HG03457 (cell line): Measurements from ENCODE around the gene CNTRL.
"Not testable (repeated sequence)": the region's sequence is repeated elsewhere in the genome, so short reads cannot be mapped to it uniquely, and the experiment has no call there.

ENCODE experiments used
- ATAC-seq: cut with Tn5 transposase; IDR thresholded peaks from one replicate; pipeline ENCODE4 v1.9.1; 2021; ENCODE audit warnings: moderate number of reproducible peaks; ENCODE audit not compliant: unreplicated experiment

The CNTRL gene, protein sequence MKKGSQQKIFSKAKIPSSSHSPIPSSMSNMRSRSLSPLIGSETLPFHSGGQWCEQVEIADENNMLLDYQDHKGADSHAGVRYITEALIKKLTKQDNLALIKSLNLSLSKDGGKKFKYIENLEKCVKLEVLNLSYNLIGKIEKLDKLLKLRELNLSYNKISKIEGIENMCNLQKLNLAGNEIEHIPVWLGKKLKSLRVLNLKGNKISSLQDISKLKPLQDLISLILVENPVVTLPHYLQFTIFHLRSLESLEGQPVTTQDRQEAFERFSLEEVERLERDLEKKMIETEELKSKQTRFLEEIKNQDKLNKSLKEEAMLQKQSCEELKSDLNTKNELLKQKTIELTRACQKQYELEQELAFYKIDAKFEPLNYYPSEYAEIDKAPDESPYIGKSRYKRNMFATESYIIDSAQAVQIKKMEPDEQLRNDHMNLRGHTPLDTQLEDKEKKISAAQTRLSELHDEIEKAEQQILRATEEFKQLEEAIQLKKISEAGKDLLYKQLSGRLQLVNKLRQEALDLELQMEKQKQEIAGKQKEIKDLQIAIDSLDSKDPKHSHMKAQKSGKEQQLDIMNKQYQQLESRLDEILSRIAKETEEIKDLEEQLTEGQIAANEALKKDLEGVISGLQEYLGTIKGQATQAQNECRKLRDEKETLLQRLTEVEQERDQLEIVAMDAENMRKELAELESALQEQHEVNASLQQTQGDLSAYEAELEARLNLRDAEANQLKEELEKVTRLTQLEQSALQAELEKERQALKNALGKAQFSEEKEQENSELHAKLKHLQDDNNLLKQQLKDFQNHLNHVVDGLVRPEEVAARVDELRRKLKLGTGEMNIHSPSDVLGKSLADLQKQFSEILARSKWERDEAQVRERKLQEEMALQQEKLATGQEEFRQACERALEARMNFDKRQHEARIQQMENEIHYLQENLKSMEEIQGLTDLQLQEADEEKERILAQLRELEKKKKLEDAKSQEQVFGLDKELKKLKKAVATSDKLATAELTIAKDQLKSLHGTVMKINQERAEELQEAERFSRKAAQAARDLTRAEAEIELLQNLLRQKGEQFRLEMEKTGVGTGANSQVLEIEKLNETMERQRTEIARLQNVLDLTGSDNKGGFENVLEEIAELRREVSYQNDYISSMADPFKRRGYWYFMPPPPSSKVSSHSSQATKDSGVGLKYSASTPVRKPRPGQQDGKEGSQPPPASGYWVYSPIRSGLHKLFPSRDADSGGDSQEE (N-terminal part only)

DNA sequence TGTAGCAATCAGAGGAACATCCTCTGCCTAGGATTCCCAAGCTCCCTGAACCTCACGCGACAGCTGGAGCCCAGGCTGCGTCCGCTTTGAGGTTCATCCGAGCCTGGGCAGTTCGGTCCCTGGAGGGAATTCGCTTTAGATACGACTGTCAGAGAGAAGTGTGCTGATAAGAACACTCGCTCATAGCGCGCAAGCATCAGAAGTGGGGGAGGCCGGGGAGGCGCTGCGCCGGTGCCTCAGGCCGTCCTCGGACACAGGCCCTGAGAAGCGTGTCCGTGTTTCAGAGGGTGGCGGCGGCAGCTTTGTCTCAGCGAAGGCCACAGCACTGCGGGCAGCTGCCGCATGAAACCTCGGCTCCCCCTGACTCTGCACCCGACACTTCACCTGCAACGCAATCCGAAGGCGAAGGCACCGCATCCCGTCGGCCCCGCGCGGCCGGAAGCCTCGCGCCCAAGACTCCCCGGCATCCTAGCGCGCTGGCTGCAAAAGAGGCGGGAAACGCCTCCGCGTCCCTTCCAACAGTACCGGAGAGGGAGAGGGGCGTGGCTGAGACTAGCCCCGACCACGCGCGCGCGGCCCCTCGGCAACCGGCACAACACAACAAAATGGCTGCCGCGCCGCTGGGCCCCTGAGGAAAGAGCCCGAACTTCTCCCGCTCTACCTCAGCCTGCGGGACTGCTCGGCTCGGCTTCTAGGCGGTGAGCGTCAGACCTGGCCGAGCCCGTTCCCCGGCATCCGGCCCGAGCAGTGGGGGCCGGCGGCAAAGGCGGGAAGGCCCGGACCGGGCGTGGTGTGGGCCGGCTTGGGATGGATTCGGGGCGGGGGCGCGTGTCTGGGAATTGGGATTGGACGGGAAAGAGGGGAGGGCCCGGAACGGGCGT lies at the start of gene CNTRL:
TSS of gene CNTRL (plus strand) at position 586 of the 881 bp plus-strand sequence. CDS start 13,372 bp downstream, outside the sequence.
- peak; percentile 46 for ATAC-seq

DNA sequence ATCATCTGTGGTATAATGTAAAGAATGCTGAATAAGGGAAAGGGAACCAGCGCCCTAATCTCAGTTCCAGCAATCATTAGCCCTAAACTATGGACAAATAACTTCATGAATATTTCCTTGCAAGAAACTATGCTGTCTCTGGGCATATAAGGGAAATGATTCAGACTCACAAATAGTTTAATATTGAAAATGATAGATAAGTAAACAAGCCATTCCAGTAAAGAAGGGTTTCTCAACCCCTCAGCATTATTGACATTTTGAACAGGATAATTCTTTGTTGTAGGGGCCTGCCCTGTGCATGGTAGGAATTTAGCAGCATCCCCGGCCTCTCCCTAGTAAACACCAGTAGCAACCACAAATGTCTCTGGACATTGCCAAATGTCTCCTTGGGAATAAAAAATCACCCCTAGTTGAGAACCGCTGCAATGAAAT lies 48.5 kb upstream of the CNTRL start:
- ATAC-seq: no peak

DNA sequence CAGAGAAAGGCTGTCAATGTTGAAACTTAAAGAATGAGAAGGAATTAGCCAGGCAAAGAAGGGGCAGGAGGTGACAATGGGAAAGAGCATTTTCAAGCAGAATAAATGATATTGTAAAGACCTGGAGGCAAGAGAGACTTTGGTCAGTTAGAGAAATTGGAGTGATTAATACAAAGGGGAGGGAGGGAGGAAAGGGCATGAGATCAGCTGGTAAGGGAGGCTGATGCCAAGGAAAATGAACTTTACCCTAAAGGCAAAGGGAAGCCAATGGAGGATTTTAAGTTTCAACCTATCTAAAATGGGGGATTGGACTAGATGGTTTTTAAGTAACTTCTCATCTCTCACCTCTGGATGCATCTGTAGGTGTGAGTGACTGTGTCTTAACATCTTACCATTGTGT lies 48.0 kb upstream of the CNTRL start:
- ATAC-seq: no peak

DNA sequence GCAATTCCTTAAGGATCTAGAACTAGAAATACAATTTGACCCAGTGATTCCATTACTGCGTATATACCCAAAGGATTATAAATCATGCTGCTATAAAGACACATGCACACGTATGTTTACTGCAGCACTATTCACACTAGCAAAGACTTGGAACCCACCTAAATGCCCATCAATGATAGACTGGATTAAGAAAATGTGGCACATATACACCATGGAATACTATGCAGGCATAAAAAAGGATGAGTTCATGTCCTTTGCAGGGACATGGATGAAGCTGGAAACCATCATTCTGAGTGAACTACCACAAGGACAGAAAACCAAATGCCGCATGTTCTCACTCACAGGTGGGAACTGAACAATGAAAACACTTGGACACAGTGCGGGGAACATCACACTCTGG lies 46.5 kb upstream of the CNTRL start:
- not testable (repeated sequence) for ATAC-seq

DNA sequence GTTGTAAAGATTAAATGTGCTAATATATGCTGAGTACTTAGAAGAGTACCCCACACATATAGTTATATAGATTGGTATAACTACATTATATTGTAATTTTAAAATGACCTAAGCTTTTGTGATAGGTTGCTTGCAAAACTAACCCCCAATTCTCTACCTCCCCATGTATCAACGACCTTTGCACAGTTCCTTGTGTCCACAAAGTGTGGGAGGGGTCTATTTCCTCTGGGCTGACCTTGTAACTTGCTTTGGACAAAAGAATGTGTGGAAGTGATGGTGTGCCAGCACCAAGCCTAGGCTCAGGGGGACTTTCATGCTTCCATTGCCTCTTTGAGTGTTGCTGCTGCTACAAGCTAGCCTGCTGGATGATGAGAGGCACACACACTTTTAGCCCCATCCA lies 45.3 kb upstream of the CNTRL start:
- ATAC-seq: no peak

DNA sequence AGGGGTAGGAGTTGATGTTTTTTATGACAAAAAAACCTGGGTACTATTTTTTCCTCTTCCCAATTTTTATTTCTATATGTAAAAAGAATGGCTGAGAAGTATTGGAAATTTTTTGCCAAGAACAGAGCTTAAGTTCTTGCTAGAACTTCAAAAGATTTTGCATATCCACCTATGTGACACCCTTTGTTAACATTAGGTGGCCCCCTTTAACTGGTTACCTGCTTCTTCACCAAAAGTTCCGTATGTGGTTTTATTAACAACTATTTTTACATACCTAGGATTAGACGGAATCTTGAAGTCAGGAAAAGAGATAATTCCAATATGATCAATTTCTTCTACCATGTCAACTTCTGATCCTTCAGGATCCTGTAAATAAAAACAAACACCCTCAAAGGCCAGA lies 40.2 kb upstream of the CNTRL start:
- no peak for ATAC-seq

DNA sequence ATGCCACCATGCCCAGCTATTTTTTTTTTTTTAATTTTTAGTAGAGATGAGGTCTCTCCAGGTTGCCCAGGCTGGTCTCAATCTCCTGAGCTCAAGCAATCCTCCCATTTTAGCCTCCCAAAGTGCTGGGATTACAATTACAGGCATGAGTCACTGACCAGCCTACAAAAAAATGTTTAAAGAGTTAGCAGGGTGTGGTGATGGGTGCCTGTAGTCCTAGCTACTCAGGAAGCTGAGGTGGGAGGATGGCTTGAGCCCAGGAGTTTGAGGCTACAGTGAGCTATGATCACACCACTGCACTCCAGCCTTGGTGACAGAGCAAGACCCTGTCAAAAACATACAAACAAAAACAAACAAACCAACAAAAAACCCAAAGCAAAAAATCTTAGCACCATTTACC lies 39.0 kb upstream of the CNTRL start:
- ATAC-seq: not testable (repeated sequence)

DNA sequence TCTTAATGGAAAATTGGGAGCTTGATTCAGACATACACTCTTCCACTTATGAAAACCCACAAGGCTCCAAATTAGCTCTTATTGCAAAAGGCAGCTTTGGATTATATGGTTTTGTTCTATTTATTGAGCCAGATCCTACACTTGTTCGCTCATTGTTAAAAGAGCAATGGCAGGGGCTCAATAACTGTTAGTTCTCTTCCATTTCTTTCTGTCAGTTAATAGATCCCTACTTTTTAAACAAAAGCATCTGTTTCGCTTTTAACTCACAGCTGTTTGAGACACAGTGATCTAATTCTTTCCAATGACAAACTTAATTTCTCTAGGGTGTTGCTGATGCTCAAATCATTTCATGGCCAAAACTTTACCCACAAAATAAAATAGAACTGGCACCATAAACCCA lies 36.4 kb upstream of the CNTRL start:
- ATAC-seq: no peak

DNA sequence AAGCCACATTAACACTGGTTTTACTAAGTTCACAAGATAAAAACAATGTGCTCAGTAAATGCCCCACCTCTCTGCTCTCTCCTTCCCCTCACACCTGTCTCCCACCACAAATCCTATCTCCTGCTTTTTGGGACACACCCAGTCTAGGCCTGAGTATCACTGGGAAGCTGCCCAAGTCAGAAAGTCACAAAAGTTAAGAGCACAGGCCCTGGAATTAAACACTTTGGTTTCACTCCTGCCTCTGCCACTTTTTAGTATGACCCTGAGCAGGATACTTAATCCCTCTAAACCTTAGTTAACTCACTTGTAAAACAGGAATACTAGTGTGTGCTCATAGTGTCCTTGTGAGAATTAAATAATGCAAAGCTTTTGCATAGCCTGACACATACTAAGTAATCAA lies 36.0 kb upstream of the CNTRL start:
- no peak for ATAC-seq

DNA sequence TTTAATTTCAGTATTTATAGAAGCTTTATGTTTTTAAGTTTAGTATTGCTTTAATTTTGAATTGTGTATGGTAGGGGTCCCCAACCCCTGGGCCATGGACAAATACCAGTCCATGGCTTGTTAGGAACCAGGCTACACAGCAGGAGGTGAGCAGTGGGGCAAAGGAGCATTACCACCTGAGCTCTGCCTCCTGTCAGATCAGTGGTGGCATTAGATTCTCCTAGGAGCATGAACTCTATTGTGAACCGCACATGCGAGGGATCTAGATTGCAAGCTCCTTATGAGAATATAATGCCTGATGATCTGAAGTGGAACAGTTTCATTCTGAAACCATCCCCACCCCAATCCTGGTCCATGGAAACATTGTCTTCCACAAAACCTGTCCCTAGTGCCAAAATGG lies 26.6 kb upstream of the CNTRL start:
- ATAC-seq: no peak

DNA sequence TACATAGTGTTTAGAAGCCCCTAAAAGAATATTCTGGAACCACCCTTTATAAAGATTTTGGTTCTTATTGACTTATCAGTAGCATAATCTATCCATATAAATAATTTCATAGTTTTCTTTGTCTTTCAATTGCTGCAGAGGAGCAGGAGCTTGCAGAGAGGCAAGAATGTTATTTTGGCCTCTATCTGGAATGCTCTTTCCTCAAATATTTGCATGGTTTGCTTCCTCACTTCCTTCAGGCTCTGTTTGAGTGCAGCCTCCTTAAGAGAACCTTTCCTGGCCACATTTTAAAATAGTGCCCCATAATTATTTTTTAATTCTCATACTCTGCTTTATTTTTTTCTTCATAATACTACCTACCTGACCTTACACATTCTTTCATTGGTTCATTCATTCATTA lies 26.1 kb upstream of the CNTRL start:
- no peak for ATAC-seq

DNA sequence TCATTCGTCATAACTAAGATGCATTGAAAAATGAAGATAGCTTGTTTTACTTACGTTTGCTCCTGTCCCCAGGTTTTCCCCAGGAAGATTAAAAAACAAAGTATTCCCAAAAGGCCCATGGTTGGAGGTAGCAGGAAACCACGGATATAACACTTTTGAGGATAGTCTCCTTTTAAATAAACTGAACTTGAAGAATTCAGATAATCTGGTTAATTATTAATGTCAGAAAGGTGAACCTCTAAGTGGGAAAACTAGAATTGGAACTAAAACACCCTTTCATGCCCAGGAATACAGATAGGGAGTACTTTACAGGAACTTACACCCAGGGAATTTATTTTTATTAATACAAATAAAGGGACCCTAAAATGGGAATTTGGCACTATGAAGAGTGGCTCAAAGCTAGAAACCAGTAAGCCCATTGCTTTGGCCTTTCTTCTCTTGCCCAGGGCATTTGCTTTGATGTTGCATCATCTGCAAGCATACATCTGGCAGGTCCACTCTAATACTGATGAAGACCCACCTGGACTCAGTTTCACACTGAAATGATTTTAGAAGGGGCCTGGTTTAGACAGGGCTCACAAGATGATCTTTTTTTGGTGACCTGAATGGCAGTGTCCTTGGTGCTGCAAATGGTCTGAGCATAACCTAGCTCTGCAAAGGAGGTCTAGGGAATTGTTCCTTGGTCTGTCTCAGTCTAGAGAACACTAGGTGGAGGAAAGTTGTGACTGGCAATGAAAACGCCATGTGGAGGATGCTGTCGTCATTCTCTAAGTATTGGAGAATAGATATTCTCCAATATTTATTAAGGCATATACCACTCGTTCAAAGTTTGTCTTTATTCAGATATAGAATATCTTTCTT lies 24.4 kb upstream of the CNTRL start, which contains the start of gene C5:
TSS of gene C5 (minus strand) at position 148 of the 861 bp plus-strand sequence. CDS start at position 119, 29 bp downstream.
- ATAC-seq: no peak

DNA sequence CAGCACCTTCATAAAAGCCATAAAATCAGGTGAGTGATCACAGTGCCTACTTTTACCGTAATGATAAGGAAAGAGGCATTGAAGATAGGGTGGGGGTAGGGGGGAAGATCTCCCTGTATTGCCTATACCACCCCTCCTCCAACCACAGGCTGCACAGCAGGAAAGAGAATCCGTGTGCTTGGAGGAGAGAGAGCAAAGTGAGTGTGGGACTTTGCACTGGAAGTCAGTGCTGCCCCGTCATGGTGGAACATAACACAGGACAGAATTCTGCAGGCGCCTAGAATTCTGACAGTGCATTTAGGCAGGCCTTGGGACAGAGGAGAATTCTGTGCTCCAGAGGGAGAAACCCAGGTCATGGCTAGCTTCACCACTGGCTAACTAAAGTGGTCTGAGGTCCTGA lies 21.2 kb upstream of the CNTRL start:
- ATAC-seq: no peak

DNA sequence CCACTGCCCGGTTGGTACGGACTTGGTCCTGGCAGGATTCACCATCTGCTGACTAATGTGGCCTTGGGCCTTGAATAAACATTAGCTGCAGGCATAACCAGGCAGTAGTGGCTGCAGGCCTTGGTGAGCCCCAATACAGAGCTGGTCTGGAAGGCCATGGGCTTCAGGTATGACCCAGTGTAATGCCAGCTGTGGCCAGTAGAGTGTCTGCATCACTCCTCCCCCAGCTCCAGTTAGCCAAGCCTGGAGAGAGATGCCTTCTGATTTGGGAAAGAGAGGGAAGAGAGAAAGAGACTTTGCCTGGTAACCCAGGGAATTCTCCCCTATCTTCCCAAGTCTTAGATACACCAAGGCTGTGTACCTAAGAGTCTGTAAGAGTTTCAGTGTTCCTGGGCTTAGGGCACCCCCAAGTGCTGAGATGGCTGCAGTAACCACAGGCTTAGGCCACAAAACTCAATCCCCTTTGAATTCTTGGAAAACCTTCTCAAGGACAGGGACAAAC lies 19.1 kb upstream of the CNTRL start:
- ATAC-seq: no peak

DNA sequence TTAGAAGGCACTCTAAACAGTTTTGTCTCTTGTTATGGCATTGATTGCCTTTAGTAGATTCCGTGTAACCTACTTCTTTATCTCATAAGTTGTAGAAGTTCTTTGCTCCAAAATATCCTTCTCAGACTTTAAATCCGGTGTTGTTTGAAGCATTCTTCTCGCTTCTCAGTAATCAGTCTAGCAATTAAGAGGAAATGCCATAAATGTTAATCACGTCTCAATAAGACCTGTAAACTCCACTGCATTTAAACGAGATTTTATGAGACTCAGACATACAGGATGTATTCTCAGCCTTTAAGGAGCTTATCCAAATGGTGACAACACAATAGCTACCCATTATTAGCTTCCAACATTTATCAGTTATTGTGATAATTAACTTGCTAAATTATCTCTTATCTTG lies 16.9 kb upstream of the CNTRL start:
- no peak for ATAC-seq

DNA sequence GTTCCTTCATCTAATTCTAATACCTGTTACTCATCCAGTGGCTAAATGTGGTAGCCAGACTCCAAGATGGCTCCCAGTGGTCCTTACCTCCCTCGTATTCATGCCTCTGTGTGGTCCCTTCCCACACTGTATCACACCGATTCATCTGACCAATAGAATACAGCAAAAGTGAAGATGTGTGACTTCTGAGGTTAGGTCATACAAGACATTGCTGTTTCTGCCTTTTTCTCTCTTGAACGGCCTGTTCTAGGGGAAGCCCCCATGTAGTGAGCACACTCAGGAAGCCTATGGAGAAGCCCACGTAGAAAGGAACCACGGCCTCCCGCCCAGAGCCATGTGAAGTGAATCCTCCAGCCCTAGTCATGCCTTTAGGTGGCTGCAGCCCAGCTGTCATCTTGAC lies 15.2 kb upstream of the CNTRL start:
- no peak for ATAC-seq

DNA sequence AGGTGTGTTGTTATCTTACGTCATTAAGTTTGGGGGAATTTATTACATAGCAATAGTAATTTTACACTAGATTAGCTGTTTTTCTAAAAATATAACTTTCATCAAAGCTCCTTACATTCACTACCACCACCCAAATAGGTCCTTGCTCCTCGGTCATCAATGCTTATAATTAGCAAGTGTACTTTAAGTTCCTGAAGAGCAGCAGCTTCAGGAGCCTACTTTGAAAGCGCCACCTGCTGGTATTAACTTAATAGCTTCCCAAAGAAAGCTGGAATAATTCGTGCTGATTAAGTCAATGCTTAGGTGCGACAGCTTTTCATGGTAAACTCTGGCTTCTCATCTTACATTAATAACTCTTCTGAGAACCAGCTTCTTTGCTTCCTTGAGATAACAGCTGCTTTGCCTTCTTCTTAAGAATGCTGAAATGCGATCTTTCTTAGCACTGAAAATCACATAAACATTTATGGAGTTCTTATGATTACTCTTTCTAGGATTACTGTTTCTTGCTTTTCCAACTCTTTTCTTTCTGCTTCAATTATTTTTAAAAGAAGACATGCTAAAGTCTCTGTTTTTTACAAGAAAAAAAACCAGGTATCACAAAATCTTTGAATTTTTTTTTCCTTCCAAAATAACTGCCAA lies 14.6 kb upstream of the CNTRL start:
- no peak for ATAC-seq

DNA sequence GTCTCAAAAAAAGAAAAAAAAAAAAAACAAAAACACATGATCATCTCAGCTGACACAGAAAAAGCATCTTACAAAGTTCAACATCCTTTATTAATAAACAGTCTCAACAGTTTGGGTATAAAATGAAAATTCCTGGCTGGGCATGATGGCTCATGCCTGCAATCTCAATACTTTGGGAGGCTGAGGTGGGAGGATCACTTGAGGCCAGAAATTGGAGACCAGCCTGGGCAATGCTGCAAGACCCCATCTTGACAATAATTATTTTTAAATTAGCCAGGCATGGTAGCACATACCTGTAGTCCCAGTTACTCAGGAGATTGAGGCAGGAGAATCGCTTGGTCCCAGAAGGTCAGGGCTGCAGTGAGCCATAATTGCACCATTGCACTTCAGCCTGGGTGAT lies 7.9 kb upstream of the CNTRL start:
- no peak for ATAC-seq

DNA sequence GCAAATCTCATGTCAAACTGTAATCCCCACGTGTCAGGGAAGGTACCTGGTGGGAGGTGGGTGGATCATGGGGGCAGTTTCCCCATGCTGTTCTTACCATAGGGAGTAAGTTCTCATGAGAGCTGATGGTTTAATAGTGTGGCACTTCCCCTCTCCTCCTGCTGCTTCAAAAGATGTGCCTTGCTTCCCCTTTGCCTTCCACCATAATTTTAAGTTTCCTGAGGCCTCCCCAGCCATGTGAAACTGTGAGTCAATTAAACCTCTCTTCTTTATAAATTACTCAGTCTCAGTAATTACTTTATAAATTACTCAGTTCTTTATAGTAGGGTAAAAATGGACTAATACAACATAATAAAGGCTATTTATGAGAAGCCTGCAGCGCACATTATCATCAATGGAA lies 7.1 kb upstream of the CNTRL start:
- ATAC-seq: no peak
